ENCODE measurements around the gene SCN3A.

SCN3A gene

DNA sequence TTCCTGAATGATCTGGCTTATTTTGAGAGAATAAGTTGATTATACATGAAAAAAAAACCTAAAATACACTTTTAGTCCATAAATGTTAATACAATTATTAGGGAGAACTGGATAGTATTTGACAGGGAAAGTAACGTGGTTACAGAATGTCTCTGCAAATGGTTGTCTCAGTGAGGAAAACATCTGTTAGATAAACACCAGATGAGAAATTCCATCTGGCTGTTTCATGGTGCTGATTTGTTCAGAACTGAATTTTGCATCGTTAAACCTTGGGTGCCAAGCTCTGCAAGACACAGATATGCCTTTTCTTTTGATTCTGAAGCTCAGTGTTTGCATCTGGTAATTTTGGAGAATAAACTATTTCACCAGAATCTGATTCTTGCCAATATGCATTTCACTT, 90.4 kb downstream of the SCN3A start:
- in situ Hi-C loops (cut with HindIII; ENCODE audit: low sequenced_read_pairs), result no loop called here

DNA sequence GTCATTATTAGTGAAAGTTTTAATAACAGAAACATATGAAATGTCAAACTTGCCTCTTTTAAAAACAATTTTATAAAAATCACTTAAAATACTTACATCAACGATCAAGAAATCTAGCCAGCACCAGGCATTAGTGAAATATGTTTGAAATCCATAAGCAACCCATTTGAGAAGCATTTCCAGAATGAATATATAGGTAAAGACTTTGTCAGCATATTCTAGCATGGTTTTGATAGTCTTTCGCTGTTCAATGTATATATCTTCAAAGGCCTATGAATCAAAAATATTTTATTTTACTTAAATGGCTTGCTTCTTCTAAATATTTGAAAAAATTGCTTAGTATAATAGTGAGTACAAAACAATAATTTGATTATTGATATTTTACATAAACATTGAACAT, 91.1 kb downstream of the SCN3A start:
- in situ Hi-C loops (cut with HindIII; ENCODE audit: low sequenced_read_pairs), result no loop called here

DNA sequence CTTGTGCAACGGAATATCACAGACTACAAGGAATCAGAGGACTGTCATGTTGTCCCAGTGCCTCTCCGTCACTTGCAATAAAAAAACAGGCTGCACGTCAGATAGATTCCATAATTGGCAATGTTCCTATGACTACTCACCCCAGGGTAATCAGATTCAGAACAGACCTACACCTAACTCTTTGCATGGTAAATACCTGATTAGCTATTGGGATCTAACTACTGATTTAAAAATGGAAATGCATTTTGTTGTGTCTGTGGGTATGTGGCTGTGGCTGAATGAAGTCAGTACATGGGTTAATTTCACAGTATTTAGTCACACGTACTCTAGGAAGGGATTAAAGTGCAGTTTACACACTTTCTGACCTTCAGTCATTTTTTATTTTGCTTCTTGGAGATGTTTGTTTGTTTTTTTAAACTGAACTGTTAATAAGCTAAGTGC, 91.7 kb downstream of the SCN3A start:
- in situ Hi-C loops (cut with HindIII; ENCODE audit: low sequenced_read_pairs), result no loop called here

DNA sequence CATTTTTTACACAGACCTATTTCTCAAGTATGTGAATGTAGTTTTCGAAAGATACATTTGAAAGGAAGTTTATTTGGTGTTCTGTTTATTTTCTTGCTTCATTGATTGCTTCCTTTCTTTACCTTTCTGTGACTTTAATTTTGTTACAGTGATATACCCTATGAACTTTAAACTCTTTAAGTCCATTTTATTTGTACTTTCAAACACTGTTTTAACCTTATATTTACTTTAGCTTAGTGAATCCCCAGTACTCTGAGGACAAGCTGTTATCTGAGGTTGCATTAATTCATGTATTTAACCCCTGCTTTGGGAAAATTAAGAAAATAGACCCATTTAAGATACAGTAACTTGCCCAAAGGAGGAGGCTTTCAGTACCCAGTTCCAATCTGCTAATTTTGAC, 93.5 kb downstream of the SCN3A start:
- in situ Hi-C loops (cut with HindIII; ENCODE audit: low sequenced_read_pairs), result no loop called here

DNA sequence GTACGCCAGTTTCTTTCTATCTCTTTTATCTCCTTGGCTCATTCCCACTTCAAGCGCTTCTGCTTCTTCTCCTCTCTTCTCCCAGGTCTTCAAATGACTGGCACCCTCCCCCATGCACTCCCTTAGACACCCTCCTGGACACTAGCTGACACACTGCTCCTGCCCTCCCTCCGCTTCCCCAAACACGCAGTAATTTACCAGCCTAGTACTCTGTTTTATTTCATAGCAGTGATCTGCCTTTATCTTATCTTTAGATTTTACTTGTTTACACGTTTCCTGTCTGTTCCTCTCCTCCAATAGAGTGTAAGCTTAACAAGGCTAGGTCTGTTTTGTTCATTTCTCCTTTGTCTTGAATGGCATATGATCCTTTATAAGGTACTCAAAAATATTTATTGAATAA, 93.9 kb downstream of the SCN3A start:
- in situ Hi-C loops (cut with HindIII; ENCODE audit: low sequenced_read_pairs), result no loop called here

DNA sequence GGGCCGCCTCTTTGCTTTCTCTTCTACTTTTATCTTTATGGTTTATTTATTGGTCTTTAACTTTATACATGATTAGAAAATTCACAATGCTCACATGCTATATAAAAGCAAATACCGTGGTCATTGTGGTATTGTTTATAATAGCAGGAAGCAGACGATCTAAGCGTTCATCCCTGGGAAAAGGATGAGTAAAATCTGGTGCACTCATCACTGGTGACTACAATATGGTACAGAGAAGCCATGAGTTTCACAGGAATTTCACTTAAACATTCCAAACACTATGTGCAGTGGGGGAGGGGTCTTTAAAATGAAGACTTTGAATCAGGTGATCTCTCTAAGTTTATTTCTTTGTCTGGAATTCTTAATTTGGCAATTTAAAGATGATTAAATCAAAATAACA, 97.9 kb downstream of the SCN3A start:
- in situ Hi-C loops (cut with HindIII; ENCODE audit: low sequenced_read_pairs), result no loop called here

DNA sequence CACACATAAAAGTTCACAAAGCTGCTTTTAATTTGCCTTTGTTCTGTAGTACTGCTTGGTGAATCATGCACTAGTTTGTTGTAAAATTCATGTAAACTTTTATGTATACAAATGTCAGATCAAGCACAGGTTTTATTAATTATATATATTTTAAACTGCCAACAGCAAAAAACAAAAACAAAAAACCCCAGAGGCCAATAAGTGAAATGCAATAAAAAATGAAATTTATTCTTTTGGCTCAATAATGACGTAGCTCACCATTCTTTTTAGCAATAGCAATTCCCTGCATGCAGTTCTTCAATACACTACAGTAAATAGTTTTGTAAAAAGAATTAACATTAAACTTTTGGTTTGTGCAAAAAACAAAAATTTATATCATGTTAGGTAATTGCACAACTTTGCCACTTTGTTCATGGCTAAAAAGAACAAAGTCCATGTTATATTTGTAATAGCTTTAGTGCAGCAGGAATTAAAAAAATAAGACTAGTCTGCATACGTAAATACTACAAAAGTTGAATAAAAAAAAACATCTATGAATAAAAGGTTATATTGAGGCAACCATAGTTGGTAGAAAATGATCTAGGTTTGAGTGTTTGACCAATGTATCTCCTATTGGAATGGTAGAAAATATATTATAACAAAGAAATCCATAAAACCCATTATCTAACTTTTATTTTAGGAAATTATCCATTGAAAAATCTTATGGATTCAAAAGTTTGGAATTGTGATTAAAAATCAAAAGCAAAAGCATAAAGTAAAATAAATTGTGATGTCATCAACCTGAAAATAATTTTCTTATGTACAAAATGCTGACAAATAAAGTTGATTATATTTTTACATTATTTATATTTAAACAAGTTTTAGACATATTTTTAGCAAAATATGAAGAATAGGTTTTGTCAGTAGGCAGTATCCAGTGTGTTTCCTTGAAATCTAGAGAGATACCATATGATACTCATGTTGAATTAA, 115.6 kb downstream of the SCN3A start:
- in situ Hi-C loops (cut with HindIII; ENCODE audit: low sequenced_read_pairs), result no loop called here

DNA sequence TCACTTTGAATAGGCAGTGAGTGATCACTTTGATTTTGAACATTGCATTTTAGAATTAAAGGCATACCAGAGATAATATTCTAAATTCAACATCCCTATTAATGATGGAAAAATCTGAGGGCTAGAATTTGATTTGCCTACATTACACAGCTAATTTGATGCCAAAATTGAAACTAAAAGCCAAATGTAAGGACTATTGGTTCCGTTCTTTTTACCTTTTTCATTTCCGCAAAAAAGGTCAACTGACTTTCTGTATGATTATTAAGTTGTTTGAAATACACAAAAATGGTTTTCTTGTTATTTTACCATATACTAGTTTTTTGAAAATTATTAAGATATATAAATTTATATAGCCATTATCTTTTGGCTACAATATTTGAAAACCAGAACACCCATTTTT, 117.5 kb downstream of the SCN3A start:
- in situ Hi-C loops (cut with HindIII; ENCODE audit: low sequenced_read_pairs), result no loop called here

DNA sequence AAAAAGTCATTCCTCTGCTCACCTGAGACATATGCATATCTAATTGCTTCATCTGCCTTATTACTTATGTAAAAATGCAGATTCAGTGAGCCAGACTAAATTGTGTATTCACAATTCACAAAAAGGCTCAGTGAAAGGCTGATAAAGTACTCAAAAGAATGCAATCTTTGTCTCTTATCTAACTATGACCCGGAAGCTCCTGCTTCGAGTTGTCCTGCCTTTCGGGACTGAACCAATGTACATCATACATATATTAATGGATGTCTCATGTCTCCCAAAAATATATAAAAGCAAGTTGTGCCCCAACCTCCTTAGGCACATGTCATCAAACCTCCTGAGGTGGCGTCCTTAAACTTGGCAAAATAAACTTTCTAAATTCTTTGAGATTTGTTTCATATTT, 120.5 kb downstream of the SCN3A start:
- in situ Hi-C loops (cut with HindIII; ENCODE audit: low sequenced_read_pairs), result no loop called here

DNA sequence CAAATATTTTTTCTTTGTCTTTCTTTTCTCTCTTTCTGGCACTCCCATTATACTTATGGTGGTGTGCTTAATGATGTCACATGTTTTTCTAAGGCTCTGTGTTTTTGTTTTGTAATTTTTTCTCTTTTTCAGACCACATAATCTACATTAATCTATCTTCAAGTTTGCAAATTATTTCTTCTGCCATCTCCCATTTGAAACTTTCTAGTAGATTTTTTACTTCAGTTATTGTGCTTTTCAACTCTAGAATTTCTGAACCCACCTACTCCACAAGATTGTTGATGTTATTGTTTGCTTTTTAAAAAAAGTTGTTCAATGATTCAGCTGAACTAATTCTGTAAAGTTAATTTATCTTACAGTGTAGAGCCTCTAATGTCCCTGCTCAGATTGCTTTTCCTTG, 121.4 kb downstream of the SCN3A start:
- in situ Hi-C loops (cut with HindIII; ENCODE audit: low sequenced_read_pairs), result no loop called here

DNA sequence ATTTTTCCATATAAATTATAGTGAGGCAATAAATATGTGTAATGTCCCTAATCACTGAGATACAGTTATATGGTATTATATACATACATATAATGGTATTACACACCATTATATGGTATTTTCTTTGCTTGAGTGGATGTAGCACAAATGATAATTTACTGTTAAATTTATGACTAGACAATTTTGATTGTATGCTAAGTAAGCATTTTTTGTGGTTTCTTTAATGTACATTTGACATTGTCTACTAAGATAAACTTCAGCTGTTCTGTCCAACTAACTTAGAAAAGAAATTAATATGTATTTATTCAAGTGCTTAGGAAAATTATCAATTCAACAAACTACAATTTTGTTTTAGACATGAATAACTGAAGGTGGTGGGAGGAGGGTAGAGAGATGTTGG, 122.6 kb downstream of the SCN3A start:
- in situ Hi-C loops (cut with HindIII; ENCODE audit: low sequenced_read_pairs), result no loop called here

DNA sequence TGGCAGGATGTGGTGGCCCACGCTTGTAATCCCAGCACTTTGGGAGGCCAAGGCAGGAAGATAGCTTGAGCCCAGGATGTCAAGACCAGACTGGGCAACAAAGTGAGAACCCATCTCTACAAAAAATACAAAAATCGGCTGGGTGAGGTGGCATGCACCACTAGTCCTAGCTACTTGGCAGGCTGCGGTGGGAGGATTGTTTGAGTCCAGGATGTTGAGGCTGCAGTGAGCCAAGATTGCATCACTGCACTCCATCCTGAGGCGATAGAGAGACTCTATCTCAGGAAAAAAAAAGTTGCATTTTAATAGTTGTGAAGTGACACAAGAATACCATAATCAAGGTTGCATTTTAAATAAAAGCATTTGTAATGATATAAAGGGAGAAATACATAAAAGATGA, 124.4 kb downstream of the SCN3A start:
- in situ Hi-C loops (cut with HindIII; ENCODE audit: low sequenced_read_pairs), result no loop called here

DNA sequence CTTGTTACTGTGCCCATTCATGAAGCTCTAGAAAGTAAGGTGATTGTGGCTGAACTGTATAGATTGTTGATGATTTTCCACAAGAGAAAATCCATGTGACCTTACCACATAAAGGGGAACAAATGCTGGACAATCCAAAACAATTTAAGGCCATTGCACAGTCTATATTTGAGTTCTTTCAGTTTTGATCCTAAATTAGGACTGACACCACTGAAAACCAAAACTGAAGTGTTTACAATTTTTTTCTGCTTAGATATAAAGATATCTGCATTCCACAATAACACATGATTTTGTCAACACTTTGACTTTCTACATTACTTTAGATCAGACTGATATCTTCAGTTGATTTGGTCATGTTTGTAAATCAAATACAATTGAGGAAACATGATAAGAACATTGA, 124.9 kb downstream of the SCN3A start:
- in situ Hi-C loops (cut with HindIII; ENCODE audit: low sequenced_read_pairs), result no loop called here

DNA sequence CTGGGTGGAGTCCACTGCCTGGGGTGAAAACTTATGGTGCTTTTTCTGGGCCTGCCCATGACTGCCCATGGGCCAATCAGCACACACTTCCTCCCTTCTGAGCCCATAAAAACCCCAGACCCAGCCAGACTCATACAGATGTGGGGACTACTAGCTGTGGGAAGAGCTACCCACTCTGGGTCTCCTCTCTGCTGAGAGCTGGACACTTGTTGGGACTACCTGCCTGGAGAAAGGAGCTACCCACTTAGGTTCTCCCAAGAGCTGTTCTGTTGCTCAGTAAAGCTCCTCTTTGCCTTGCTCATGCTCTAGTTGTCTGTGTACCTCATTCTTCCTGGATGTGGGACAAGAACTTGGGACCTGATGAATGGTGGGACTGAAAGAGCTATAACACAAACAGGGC, 129.0 kb downstream of the SCN3A start:
- in situ Hi-C loops (cut with HindIII; ENCODE audit: low sequenced_read_pairs), result no loop called here

DNA sequence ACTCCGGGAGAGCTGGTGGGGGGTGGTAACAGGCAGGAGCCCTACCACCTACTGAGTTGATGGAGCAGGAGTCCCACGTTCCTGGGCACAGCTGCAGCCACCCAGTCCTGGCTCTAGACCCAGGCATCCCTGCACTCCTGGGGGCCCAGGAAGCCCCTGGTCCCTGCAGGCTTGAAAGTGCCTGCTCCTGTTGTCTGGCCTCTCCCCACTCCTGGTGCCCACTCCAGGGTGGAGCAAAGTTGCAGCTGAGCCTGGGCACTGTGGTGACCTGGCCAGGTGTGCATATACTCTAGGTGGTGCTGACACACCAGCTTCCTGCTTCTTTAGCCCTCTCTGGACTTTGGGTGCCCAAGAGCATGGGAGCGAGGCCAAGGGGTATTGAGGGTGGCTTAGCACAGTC, 129.5 kb downstream of the SCN3A start:
- in situ Hi-C loops (cut with HindIII; ENCODE audit: low sequenced_read_pairs), result no loop called here

DNA sequence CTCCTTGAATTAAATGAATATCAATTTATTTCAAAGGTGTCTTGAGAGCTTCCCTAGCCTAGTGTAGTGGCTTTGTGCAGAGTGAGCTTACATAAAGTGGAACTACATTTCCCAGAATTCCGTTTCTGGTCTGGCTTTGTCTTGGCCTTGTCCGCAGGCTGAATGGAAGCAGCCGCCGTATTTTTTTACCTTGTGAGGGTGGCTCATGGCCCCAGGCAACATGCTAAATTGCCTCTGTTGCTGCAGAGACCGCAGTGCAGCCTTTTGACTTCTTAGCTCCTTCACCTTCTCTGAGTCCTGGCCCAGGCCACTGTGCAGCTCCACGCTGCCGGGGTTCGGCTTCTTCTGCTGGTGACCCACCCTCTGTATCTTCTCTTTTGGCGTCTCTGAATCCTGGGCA, 133.8 kb downstream of the SCN3A start:
- in situ Hi-C loops (cut with HindIII; ENCODE audit: low sequenced_read_pairs), result no loop called here

DNA sequence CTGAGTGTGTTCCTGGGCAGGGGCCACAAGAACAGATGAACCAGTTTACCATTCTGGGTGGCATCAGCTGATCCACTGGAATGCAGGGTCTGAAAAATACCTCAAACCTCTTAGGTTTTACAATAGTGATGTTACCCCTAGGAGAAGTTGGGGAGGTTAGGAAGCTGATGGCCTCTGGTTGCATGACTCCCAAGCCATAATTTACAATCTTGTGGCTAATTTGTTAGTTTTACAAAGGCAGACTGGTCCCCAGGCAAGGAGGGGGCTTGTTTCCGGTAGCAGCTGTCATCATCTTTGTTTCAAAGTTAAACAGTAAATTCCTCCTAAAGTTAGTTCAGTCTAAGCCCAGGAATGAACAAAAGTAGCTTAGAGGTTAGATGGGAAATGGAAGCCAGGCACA, 134.7 kb downstream of the SCN3A start:
- in situ Hi-C loops (cut with HindIII; ENCODE audit: low sequenced_read_pairs), result no loop called here

DNA sequence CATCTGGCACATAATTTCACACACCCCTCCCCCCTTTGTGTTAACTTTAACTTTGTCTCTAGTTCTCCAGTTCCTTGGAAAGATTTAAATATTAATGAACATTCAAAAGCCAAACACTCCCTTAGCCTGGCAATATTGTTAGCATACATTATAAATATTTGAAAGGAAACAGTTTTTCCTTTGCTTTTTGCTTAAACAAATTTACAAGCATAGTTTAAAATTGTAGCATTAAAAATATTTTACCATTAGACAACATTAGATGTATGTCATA, 135.4 kb downstream of the SCN3A start:
- in situ Hi-C loops (cut with HindIII; ENCODE audit: low sequenced_read_pairs), result no loop called here

DNA sequence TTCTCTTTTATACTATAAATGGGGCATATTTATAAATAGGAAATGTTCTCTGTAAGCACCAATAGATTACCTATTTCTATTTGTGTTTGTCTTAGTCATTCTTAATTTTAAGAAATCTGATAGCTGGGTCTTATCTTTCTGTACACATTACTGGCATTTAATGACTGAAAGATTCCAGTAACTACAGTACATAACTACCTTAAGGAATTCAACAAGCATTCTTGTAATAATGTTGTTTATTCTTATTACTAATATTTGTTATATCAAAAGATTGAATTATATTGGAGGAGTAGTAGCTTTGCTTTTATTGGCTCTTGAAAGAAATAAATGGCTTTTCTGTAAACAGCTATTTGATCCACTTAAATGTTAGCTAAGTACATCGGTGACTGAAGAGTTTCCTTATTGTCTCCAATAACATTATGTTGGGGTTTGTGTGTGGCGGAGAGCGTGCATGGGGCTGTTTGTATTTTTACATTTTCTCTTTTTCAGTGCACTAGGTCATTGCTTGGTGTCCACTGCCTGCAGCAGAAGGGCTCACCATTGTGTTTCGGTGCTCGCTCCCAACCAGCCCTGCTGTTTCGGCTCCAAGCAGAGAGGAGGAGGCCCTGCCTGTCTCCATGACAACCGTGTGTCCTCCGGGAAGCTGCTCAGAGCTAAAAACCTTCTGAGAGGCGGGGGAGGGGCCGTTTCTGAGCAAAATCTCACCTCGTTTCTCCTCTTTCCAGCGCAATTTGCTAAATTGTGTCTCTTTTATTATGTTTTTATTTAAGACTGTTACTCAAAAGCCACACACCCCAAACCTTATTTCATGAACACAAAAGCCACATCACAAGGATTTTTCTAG, 136.0 kb downstream of the SCN3A start:
- in situ Hi-C loops (cut with HindIII; ENCODE audit: low sequenced_read_pairs), result no loop called here

DNA sequence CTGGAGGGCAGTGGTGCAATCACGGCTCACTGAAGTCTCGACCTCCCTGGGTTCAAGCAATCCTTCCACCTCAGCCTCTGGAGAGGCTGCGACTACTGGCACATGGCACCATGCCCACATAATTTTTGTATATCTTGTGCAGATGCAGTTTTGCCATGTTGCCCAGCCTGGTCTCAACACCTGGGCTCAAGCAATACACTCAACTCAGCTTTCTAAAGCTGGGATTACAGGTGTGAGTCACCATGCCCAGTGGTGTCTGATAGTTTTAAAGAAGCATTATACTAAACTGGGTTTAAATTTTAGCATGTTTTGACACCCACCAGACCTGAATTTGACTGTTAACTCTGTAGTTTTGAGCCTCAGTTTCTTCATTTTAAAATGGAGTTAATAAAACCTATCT, 139.1 kb downstream of the SCN3A start:
- in situ Hi-C loops (cut with HindIII; ENCODE audit: low sequenced_read_pairs), result no loop called here

DNA sequence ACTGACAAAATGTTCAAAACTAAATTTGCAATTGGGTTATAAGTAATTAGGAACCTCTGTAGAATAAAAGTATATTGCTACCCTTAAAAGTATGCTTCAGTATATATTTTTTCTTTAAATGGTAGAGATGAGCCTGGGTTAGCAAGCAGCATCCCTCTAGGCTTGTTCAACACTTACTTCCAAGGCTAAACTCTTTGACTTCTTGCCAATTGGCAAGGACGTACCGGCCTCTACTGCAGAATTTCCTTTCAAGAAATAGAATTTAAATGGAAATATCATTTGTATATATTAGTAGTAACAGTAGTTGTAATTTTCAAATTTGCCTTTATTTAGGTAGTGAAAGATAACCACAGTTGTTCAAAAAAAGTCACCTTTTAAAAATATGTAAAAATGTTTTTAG, 143.4 kb downstream of the SCN3A start:
- in situ Hi-C loops (cut with HindIII; ENCODE audit: low sequenced_read_pairs), result no loop called here

All from DLD1 (cell line).